Loucy (cell line): ENCODE measurements around the gene NLRC3.

Source experiments
- CTCF ChIP-seq: fragments of 200-600 bp; sonication (generic); conservative IDR thresholded peaks from 2 replicates; pipeline ENCODE4 v1.5.1; 2014; ENCODE audit warnings: mild to moderate bottlenecking, antibody characterized with exemption, low read length
- EZH2phosphoT487 ChIP-seq: fragments of 200-600 bp; IDR thresholded peaks from 2 replicates; pipeline ENCODE4 v1.6.1; 2018; ENCODE audit warnings: antibody characterized with exemption, mild to moderate bottlenecking, moderate library complexity, borderline replicate concordance

GRCh38 chr16:3609895-3610697 is 32.9 kb upstream of the NLRC3 start:
- TF ChIP-seq EZH2phosphoT487 (no peak), CTCF (no peak)
